Nephron (organoid): Measurements from ENCODE around the gene CELF4.

Experiments
- H3K27ac Mint-ChIP-seq, 3 experiments: 2 replicates each; pipeline ENCODE4 v1.8.0; 2020; ENCODE audit warnings: mixed read lengths in 3 of 3, mild to moderate bottlenecking in 2 of 3, moderate library complexity in 1 of 3
- H3K27me3 Mint-ChIP-seq: 2 replicates; pipeline ENCODE4 v1.8.0; 2021; ENCODE audit warnings: low read depth, mild to moderate bottlenecking, moderate library complexity, mixed read lengths
- H3K36me3 Mint-ChIP-seq: 2 replicates; pipeline ENCODE4 v1.8.0; 2020; ENCODE audit warnings: low read depth, mixed read lengths
- H3K4me1 Mint-ChIP-seq: 2 replicates; pipeline ENCODE4 v1.8.0; 2020; ENCODE audit warnings: mixed read lengths
- H3K4me3 Mint-ChIP-seq, 3 experiments: 2 replicates each; pipeline ENCODE4 v1.8.0; 2020; ENCODE audit warnings: mild to moderate bottlenecking in 3 of 3, mixed read lengths in 3 of 3, moderate library complexity in 2 of 3
- H3K9me3 Mint-ChIP-seq: 2 replicates; pipeline ENCODE4 v1.8.0; 2020; ENCODE audit warnings: mixed read lengths
- TF ChIP-seq, protein P1 (sequence below), 3 experiments: fragments of 200-600 bp; sonication (generic); IDR thresholded peaks; one replicate each; pipeline ENCODE4 v1.5.0; 2021; ENCODE audit warnings: antibody characterized with exemption in 3 of 3; ENCODE audit not compliant: unreplicated experiment in 3 of 3

The CELF4 gene

GRCh38 chr18:37393221-37393827, 172.3 kb downstream of the CELF4 start:
- Mint-ChIP-seq H3K27ac (peak overlapping the region in 2 of 3 experiments; percentile 2 to 20), H3K4me1 (peaks cover 22% of the 10 kb centered on the region), H3K36me3 (no peaks in the 10 kb centered on the region), H3K27me3 (peaks cover 9% of the 10 kb centered on the region), H3K4me3 (peak overlapping the region; percentile 64 to 72 (median 64)), H3K9me3 (peaks cover 5% of the 10 kb centered on the region)
- TF ChIP-seq, protein P1, sequence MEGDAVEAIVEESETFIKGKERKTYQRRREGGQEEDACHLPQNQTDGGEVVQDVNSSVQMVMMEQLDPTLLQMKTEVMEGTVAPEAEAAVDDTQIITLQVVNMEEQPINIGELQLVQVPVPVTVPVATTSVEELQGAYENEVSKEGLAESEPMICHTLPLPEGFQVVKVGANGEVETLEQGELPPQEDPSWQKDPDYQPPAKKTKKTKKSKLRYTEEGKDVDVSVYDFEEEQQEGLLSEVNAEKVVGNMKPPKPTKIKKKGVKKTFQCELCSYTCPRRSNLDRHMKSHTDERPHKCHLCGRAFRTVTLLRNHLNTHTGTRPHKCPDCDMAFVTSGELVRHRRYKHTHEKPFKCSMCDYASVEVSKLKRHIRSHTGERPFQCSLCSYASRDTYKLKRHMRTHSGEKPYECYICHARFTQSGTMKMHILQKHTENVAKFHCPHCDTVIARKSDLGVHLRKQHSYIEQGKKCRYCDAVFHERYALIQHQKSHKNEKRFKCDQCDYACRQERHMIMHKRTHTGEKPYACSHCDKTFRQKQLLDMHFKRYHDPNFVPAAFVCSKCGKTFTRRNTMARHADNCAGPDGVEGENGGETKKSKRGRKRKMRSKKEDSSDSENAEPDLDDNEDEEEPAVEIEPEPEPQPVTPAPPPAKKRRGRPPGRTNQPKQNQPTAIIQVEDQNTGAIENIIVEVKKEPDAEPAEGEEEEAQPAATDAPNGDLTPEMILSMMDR (IDR thresholded peaks at IDR 0.05; ENCODE audit: unreplicated experiment in 3 of 3): no peak

DNA sequence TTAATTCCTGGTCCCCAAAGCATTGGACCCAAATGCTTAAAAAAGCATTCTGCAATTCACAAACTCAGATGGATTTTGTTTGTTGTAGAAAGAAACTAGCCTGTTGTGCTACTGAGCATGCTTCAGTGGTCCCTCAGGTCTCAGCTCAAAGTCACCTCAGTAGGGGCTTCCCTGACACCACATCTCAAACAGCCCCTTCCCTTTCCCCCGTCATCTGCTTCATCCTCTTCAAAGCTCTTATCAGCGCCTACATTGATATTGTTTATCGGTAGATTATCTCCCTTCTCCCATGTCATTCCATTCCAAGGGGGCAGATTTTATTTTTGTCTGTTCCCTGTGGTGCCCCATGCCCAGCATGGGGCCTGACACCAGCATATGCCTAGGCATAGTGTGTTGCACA, 172.9 kb downstream of the CELF4 start:
- peaks cover 22% of the 10 kb centered on the region for H3K4me1 Mint-ChIP-seq

DNA sequence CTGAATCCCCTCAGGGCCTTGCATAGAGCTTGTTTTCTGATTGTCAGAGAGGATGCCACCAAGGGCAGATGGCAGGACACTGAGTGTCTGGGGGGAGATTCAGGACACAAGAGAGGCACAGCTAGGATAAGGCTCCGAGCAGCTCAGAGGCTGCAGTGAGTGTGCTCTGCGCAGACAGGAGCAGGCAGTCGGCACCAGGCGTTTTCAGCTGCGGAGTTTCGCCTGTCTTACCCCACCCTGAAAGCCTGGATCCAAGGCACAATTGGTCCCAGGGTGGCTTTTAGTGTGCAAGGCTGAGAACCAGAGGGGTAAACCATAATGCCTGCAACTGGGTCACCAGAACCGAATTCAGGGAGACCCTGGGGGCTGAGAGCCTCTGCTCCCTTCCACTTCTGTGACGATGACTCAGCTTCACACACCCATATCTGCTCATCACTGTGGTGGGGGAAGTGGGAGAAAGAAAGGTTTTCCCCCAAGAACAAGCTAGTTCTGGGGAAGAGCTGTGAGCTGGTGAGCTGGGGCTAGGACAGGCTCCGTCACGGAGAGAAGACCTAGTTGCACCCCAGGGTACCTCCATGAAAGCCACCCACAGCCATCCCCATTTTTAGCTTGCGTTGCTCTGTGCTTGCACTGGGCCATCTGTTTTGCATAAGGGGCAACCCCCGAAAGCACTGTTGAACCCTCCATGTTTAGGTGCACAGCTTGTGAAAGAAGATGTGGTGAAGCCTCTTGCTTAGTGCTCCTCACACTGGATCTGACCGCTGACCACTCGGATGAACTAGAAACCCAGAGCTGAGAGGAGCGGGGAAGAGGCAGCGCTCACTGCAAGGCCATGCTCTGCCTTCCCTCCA, 173.7 kb downstream of the CELF4 start:
- peaks cover 20% of the 10 kb centered on the region for H3K4me1 Mint-ChIP-seq
- TF ChIP-seq, protein P1 (IDR thresholded peaks at IDR 0.05; ENCODE audit: unreplicated experiment in 3 of 3): no peak
- H3K27ac Mint-ChIP-seq: peak overlapping the region in 1 of 3 experiments; percentile 9
- H3K4me3 Mint-ChIP-seq: peak overlapping the region in 1 of 3 experiments; percentile 64
- H3K36me3 Mint-ChIP-seq: no peaks in the 10 kb centered on the region
- H3K9me3 Mint-ChIP-seq: peaks cover 5% of the 10 kb centered on the region
- H3K27me3 Mint-ChIP-seq: peaks cover 9% of the 10 kb centered on the region

More for the DNA sequence above, 172.9 kb downstream of the CELF4 start:
- Mint-ChIP-seq H3K27ac (peak overlapping the region in 2 of 3 experiments; percentile 2 to 9), H3K9me3 (peaks cover 5% of the 10 kb centered on the region), H3K4me3 (peak overlapping the region; percentile 49 to 72 (median 64)), H3K36me3 (no peaks in the 10 kb centered on the region), H3K27me3 (peaks cover 9% of the 10 kb centered on the region)
- TF ChIP-seq, protein P1 (IDR thresholded peaks at IDR 0.05; ENCODE audit: unreplicated experiment in 3 of 3): no peak

- no peak overlapping the region for H3K4me3 Mint-ChIP-seq
- no peaks in the 10 kb centered on the region for H3K36me3 Mint-ChIP-seq
- peaks cover 5% of the 10 kb centered on the region for H3K9me3 Mint-ChIP-seq
- TF ChIP-seq, protein P1 (IDR thresholded peaks at IDR 0.05; ENCODE audit: unreplicated experiment in 3 of 3): no peak
- H3K27me3 Mint-ChIP-seq: peaks cover 9% of the 10 kb centered on the region
- H3K4me1 Mint-ChIP-seq: peaks cover 13% of the 10 kb centered on the region
- no peak overlapping the region for H3K27ac Mint-ChIP-seq
Measured at GRCh38 chr18:37391156-37391555, 174.4 kb downstream of the CELF4 start.

DNA sequence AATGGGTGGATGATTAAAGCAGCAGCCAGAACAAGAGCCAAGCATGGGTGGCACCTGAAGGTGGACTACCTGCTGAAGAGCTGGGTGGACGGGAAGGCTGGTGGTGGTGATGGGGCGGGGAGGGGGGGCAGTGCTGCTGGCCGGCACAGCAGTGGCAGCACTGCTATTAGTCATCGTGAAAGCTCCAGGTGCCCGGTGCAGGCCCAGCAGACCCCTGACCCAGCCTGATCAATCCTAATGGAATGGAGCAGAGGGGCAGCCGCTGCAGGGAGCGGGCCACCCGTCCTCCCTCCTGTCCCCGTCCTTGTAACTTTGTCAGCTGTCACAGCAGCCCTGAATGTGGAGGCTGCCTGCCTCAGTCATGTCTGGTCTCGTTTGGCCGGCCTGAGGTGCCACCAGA, 174.9 kb downstream of the CELF4 start:
- H3K27ac Mint-ChIP-seq: no peak overlapping the region

More for the DNA sequence above, 174.9 kb downstream of the CELF4 start:
- Mint-ChIP-seq H3K4me1 (peaks cover 9% of the 10 kb centered on the region), H3K9me3 (peaks cover 5% of the 10 kb centered on the region), H3K4me3 (no peak overlapping the region), H3K36me3 (no peaks in the 10 kb centered on the region), H3K27me3 (peaks cover 9% of the 10 kb centered on the region)
- TF ChIP-seq, protein P1 (IDR thresholded peaks at IDR 0.05; ENCODE audit: unreplicated experiment in 3 of 3): no peak
